Measurements from ENCODE around the gene MAPK6. TPM values are rescaled to one million over a fixed set of nuclear protein-coding genes. Genes with fewer than 3 reads are reported as not detected.

MAPK6 gene
- total and polyA plus RNA-seq, 2 donors (not counting 1 experiment from before 2014, with no cell fraction given): 3.2 to 17.9 TPM

- Histone ChIP-seq H3K4me1 (ENCODE audit: control insufficient read depth in 2 of 2, insufficient read depth in 2 of 2, low read length in 2 of 2) (no peaks in the 10 kb centered on the region), H3K27me3 (replicated peaks in 1 of 4; ENCODE audit: control extremely low read depth in 1 of 4, control insufficient read depth in 3 of 4, insufficient read depth in 4 of 4, low read length in 3 of 4) (no peaks in the 10 kb centered on the region), H3K4me3 (ENCODE audit: control extremely low read depth in 1 of 5, extremely low read depth in 1 of 5, insufficient read depth in 1 of 5, low read depth in 2 of 5, low read length in 4 of 5) (no peak overlapping the region), H2AFZ (ENCODE audit: insufficient read depth, low read depth, low read length, poor library complexity, severe bottlenecking) (no peak overlapping the region), H3K36me3 (replicated peaks in 1 of 2; ENCODE audit: control extremely low read depth in 1 of 2, control insufficient read depth in 1 of 2, extremely low read depth in 1 of 2, insufficient read depth in 2 of 2, low read length in 1 of 2) (no peaks in the 10 kb centered on the region), H3K27ac (ENCODE audit: low read length in 2 of 2) (no peak overlapping the region), H4K20me1 (ENCODE audit: control insufficient read depth, insufficient read depth, low read length, poor library complexity, severe bottlenecking) (peaks cover 20% of the 10 kb centered on the region), H3K9ac (ENCODE audit: low read length) (no peak overlapping the region), H3K79me2 (ENCODE audit: control insufficient read depth, insufficient read depth, low read length) (peaks cover 96% of the 10 kb centered on the region), H3K4me2 (replicated peaks; ENCODE audit: low read depth, low read length, poor library complexity, severe bottlenecking) (no peak overlapping the region), H3K9me3 (ENCODE audit: control extremely low read depth in 1 of 3, control insufficient read depth in 2 of 3, insufficient read depth in 1 of 3, low read length in 2 of 3) (peaks cover 0 to 17% (median 0%) of the 10 kb centered on the region in 3 donors)
- intact Hi-C loops (cut with micrococcal nuclease): no loop called here
- no peak for DNase-seq
- ChIA-PET CTCF (no interaction called here), POLR2A (no interaction called here)
- H3K27me3 Mint-ChIP-seq: no peaks in the 10 kb centered on the region
- no peak for ATAC-seq (ENCODE audit: low read depth)
- peaks cover 28% of the 10 kb centered on the region for H3K4me1 Mint-ChIP-seq
- no peaks in the 10 kb centered on the region for H3K9me3 Mint-ChIP-seq (ENCODE audit: insufficient read depth)
- 100% methylated on average over 2 of the region's 7 CpGs for WGBS (ENCODE audit: insufficient coverage)
- no peak overlapping the region for H3K4me3 Mint-ChIP-seq
- no peak for TF ChIP-seq CTCF (IDR thresholded peaks at IDR 0.05)
- no peak for TF ChIP-seq EZH2 (IDR thresholded peaks at IDR 0.05; ENCODE audit: borderline replicate concordance, insufficient read depth, low read depth, low read length, poor library complexity, severe bottlenecking)
- no peak overlapping the region for H3K27ac Mint-ChIP-seq
These were observed 12.5 kb downstream of the MAPK6 start for GRCh38 chr15:52031556-52031955.

- ATAC-seq (ENCODE audit: low read depth): no peak
- Mint-ChIP-seq H3K9me3 (ENCODE audit: insufficient read depth) (no peaks in the 10 kb centered on the region), H3K4me3 (no peak overlapping the region), H3K4me1 (peaks cover 37% of the 10 kb centered on the region), H3K27me3 (no peaks in the 10 kb centered on the region), H3K27ac (no peak overlapping the region)
- ChIA-PET POLR2A (interaction anchor here (0.7 to 1.3 kb wide), 2 partner anchors 8 to 19 kb away, joined by 3 to 5 read pairs; partner anchors contain the start of gene MAPK6), CTCF (interaction anchor here (0.7 to 1.9 kb wide), 2 partner anchors 36 to 41 kb away, joined by 3 to 11 read pairs; no protein-coding TSS in a partner anchor)
- Histone ChIP-seq H3K4me2 (replicated peaks; ENCODE audit: low read depth, low read length, poor library complexity, severe bottlenecking) (no peak overlapping the region), H3K4me1 (ENCODE audit: control insufficient read depth in 2 of 2, insufficient read depth in 2 of 2, low read length in 2 of 2) (no peaks in the 10 kb centered on the region), H3K27me3 (replicated peaks in 1 of 4; ENCODE audit: control extremely low read depth in 1 of 4, control insufficient read depth in 3 of 4, insufficient read depth in 4 of 4, low read length in 3 of 4) (no peaks in the 10 kb centered on the region), H3K9ac (ENCODE audit: low read length) (no peak overlapping the region), H2AFZ (ENCODE audit: insufficient read depth, low read depth, low read length, poor library complexity, severe bottlenecking) (no peak overlapping the region), H4K20me1 (ENCODE audit: control insufficient read depth, insufficient read depth, low read length, poor library complexity, severe bottlenecking) (peaks cover 32% of the 10 kb centered on the region), H3K9me3 (ENCODE audit: control extremely low read depth in 1 of 3, control insufficient read depth in 2 of 3, insufficient read depth in 1 of 3, low read length in 2 of 3) (peaks cover 0 to 17% (median 0%) of the 10 kb centered on the region in 3 donors), H3K36me3 (replicated peaks in 1 of 2; ENCODE audit: control extremely low read depth in 1 of 2, control insufficient read depth in 1 of 2, extremely low read depth in 1 of 2, insufficient read depth in 2 of 2, low read length in 1 of 2) (no peaks in the 10 kb centered on the region), H3K27ac (ENCODE audit: low read length in 2 of 2) (no peak overlapping the region), H3K79me2 (ENCODE audit: control insufficient read depth, insufficient read depth, low read length) (peaks cover 96% of the 10 kb centered on the region), H3K4me3 (ENCODE audit: control extremely low read depth in 1 of 5, extremely low read depth in 1 of 5, insufficient read depth in 1 of 5, low read depth in 2 of 5, low read length in 4 of 5) (no peak overlapping the region)
- no peak for DNase-seq
- WGBS (ENCODE audit: insufficient coverage): 50% methylated on average over 1 of the region's 2 CpGs
- intact Hi-C loops (cut with micrococcal nuclease): no loop called here
- TF ChIP-seq EZH2 (IDR thresholded peaks at IDR 0.05; ENCODE audit: borderline replicate concordance, insufficient read depth, low read depth, low read length, poor library complexity, severe bottlenecking) (no peak), CTCF (IDR thresholded peaks at IDR 0.05) (no peak)
These were observed 19.0 kb downstream of the MAPK6 start for GRCh38 chr15:52037889-52038505.
